Measurements from ENCODE around the gene STKLD1.

Gene STKLD1

GRCh38 chr9:133406480-133407307 lies 30.5 kb downstream of the STKLD1 start:
- Mint-ChIP-seq H3K27ac (peak overlapping the region; percentile 8), H3K4me1 (peaks cover 5% of the 10 kb centered on the region), H3K36me3 (peaks cover 44% of the 10 kb centered on the region)

GRCh38 chr9:133408042-133408441 lies 31.9 kb downstream of the STKLD1 start:
- no peaks in the 10 kb centered on the region for H3K9me3 Mint-ChIP-seq
- H3K4me3 Mint-ChIP-seq = no peak overlapping the region
- peaks cover 52% of the 10 kb centered on the region for H3K36me3 Mint-ChIP-seq
- peaks cover 5% of the 10 kb centered on the region for H3K4me1 Mint-ChIP-seq
- no peak overlapping the region for H3K27ac Mint-ChIP-seq
- H3K27me3 Mint-ChIP-seq = no peaks in the 10 kb centered on the region
- no peak for DNase-seq
- CTCF ChIA-PET = no interaction called here

More at GRCh38 chr9:133406480-133407307, 30.5 kb downstream of the STKLD1 start:
- CTCF ChIA-PET = interaction anchor here (1.0 to 3.4 kb wide), 3 partner anchors 11 to 80 kb away, joined by 3 to 13 read pairs (median 12); no protein-coding TSS in a partner anchor
- H3K4me3 Mint-ChIP-seq = no peak overlapping the region
- DNase-seq = peak; percentile 84
- H3K27me3 Mint-ChIP-seq = no peaks in the 10 kb centered on the region
- no peaks in the 10 kb centered on the region for H3K9me3 Mint-ChIP-seq

GRCh38 chr9:133415170-133415569 lies 39.0 kb downstream of the STKLD1 start:
- H3K27ac Mint-ChIP-seq = no peak overlapping the region
- H3K9me3 Mint-ChIP-seq = no peaks in the 10 kb centered on the region
- H3K27me3 Mint-ChIP-seq = no peaks in the 10 kb centered on the region
- peaks cover 50% of the 10 kb centered on the region for H3K4me1 Mint-ChIP-seq
- peaks cover 34% of the 10 kb centered on the region for H3K36me3 Mint-ChIP-seq
- no peak for DNase-seq
- CTCF ChIA-PET = interaction anchor here (0.9 kb wide), 2 partner anchors 10 to 17 kb away, joined by 3 to 4 read pairs; no protein-coding TSS in a partner anchor
- no peak overlapping the region for H3K4me3 Mint-ChIP-seq

GRCh38 chr9:133417541-133418461 lies 41.6 kb downstream of the STKLD1 start, which contains the start of gene REXO4:
Gene REXO4 (minus strand): TSS chr9:133418010. CDS start chr9:133417844, 166 bp downstream.
- Mint-ChIP-seq H3K4me1 (peaks cover 58% of the 10 kb centered on the region), H3K9me3 (no peaks in the 10 kb centered on the region), H3K27me3 (no peaks in the 10 kb centered on the region), H3K4me3 (peak within 1 kb of the TSS; percentile 81), H3K36me3 (peaks cover 17% of the 10 kb centered on the region), H3K27ac (peak within 1 kb of the TSS; percentile 95)
- CTCF ChIA-PET = interaction anchor here (1.2 kb wide), 1 partner anchor 69 kb away, joined by 3 read pairs; no protein-coding TSS in a partner anchor
- DNase-seq = peak; percentile 90

- Mint-ChIP-seq H3K9me3 (no peaks in the 10 kb centered on the region), H3K27ac (no peak overlapping the region), H3K27me3 (no peaks in the 10 kb centered on the region), H3K4me3 (peak overlapping the region; percentile 81), H3K36me3 (peaks cover 14% of the 10 kb centered on the region), H3K4me1 (peaks cover 58% of the 10 kb centered on the region)
- no peak for DNase-seq
- CTCF ChIA-PET = interaction anchor here (1.0 kb wide), 1 partner anchor 10 kb away, joined by 3 read pairs; no protein-coding TSS in a partner anchor
Observed at GRCh38 chr9:133419005-133419404, 42.8 kb downstream of the STKLD1 start.

- H3K4me1 Mint-ChIP-seq = peaks cover 45% of the 10 kb centered on the region
Observed at GRCh38 chr9:133420392-133420827, 44.2 kb downstream of the STKLD1 start.

GRCh38 chr9:133421615-133422542 lies 45.7 kb downstream of the STKLD1 start, which contains the start of gene ADAMTS13:
Gene ADAMTS13 (plus strand): TSS chr9:133422367. CDS start chr9:133422444, 77 bp downstream.
- peaks cover 30% of the 10 kb centered on the region for H3K4me1 Mint-ChIP-seq
- no peaks in the 10 kb centered on the region for H3K9me3 Mint-ChIP-seq
- peaks cover 24% of the 10 kb centered on the region for H3K27me3 Mint-ChIP-seq
- no peak for DNase-seq
- H3K36me3 Mint-ChIP-seq = peaks cover 2% of the 10 kb centered on the region
- CTCF ChIA-PET = no interaction called here
- H3K4me3 Mint-ChIP-seq = no peak within 1 kb of the TSS
- H3K27ac Mint-ChIP-seq = no peak within 1 kb of the TSS

More at GRCh38 chr9:133420392-133420827, 44.2 kb downstream of the STKLD1 start:
- Mint-ChIP-seq H3K27me3 (peaks cover 9% of the 10 kb centered on the region), H3K4me3 (peak overlapping the region; percentile 2), H3K9me3 (no peaks in the 10 kb centered on the region), H3K27ac (no peak overlapping the region), H3K36me3 (peaks cover 4% of the 10 kb centered on the region)
- CTCF ChIA-PET = no interaction called here
- no peak for DNase-seq

GRCh38 chr9:133423216-133423615 lies 47.0 kb downstream of the STKLD1 start:
- Mint-ChIP-seq H3K4me3 (no peak overlapping the region), H3K9me3 (no peaks in the 10 kb centered on the region)
- CTCF ChIA-PET = no interaction called here

GRCh38 chr9:133424187-133424586 lies 48.0 kb downstream of the STKLD1 start:
- Mint-ChIP-seq H3K9me3 (no peaks in the 10 kb centered on the region), H3K27me3 (peaks cover 45% of the 10 kb centered on the region), H3K27ac (no peak overlapping the region), H3K4me3 (no peak overlapping the region), H3K36me3 (no peaks in the 10 kb centered on the region), H3K4me1 (peaks cover 13% of the 10 kb centered on the region)
- DNase-seq = no peak
- CTCF ChIA-PET = no interaction called here

More at GRCh38 chr9:133423216-133423615, 47.0 kb downstream of the STKLD1 start:
- Mint-ChIP-seq H3K27ac (no peak overlapping the region), H3K27me3 (peaks cover 37% of the 10 kb centered on the region), H3K4me1 (peaks cover 22% of the 10 kb centered on the region), H3K36me3 (no peaks in the 10 kb centered on the region)
- DNase-seq = no peak

GRCh38 chr9:133425049-133425632 lies 49.0 kb downstream of the STKLD1 start:
- CTCF ChIA-PET = no interaction called here
- H3K27me3 Mint-ChIP-seq = peaks cover 54% of the 10 kb centered on the region
- H3K4me3 Mint-ChIP-seq = no peak overlapping the region
- no peaks in the 10 kb centered on the region for H3K36me3 Mint-ChIP-seq
- DNase-seq = no peak
- H3K27ac Mint-ChIP-seq = no peak overlapping the region
- peaks cover 11% of the 10 kb centered on the region for H3K4me1 Mint-ChIP-seq
- no peaks in the 10 kb centered on the region for H3K9me3 Mint-ChIP-seq

GRCh38 chr9:133426011-133426410 lies 49.8 kb downstream of the STKLD1 start:
- Mint-ChIP-seq H3K4me1 (peaks cover 10% of the 10 kb centered on the region), H3K36me3 (no peaks in the 10 kb centered on the region), H3K27me3 (peaks cover 63% of the 10 kb centered on the region), H3K9me3 (no peaks in the 10 kb centered on the region), H3K27ac (no peak overlapping the region), H3K4me3 (no peak overlapping the region)
- DNase-seq = no peak
- CTCF ChIA-PET = no interaction called here

- Mint-ChIP-seq H3K9me3 (no peaks in the 10 kb centered on the region), H3K36me3 (no peaks in the 10 kb centered on the region), H3K4me3 (no peak overlapping the region), H3K4me1 (peaks cover 7% of the 10 kb centered on the region), H3K27ac (no peak overlapping the region), H3K27me3 (peaks cover 68% of the 10 kb centered on the region)
- no peak for DNase-seq
- CTCF ChIA-PET = no interaction called here
Observed at GRCh38 chr9:133427658-133428348, 51.6 kb downstream of the STKLD1 start.

Data from activated naive CD4-positive, alpha-beta T cell treated with anti-CD3 and anti-CD28 coated beads, Interleukin-2, amount 10 ng/mL, durations not matched to agents 7 days and 5 days (primary cell).